Ectodermal cell (in vitro differentiated cells): ENCODE results near the gene HDLBP.

Experiments used
- H3K27ac ChIP-seq: 2 replicates; pipeline ENCODE4 v1.7.0; 2013; ENCODE audit warnings: mild to moderate bottlenecking, low read depth, low read length; ENCODE audit not compliant: insufficient read depth, poor library complexity, severe bottlenecking
- H3K27me3 ChIP-seq: 2 replicates; pipeline ENCODE4 v1.7.0; 2013; ENCODE audit warnings: mild to moderate bottlenecking, low read length; ENCODE audit not compliant: insufficient read depth, control insufficient read depth, poor library complexity, severe bottlenecking
- H3K36me3 ChIP-seq: one replicate; pipeline ENCODE4 v1.7.0; 2013; ENCODE audit warnings: low read length; ENCODE audit not compliant: control insufficient read depth, insufficient read depth
- H3K4me1 ChIP-seq: one replicate; pipeline ENCODE4 v1.7.0; 2013; ENCODE audit warnings: low read length; ENCODE audit not compliant: control insufficient read depth, insufficient read depth
- H3K4me3 ChIP-seq: 2 replicates; pipeline ENCODE4 v1.7.0; 2013; ENCODE audit warnings: low read depth, low read length, control low read depth; ENCODE audit not compliant: insufficient read depth
- H3K9me3 ChIP-seq: 2 replicates; pipeline ENCODE4 v1.7.0; 2013; ENCODE audit warnings: mild to moderate bottlenecking, low read length, moderate library complexity; ENCODE audit not compliant: control insufficient read depth
- WGBS, 2 experiments: methylation state at CpG; one replicate each; pipeline ENCODE4 v1.1.7; 2013; ENCODE audit warnings: missing lambda C conversion rate in 2 of 2; 5-methylcytosine and 5-hydroxymethylcytosine counted together

The HDLBP gene

DNA sequence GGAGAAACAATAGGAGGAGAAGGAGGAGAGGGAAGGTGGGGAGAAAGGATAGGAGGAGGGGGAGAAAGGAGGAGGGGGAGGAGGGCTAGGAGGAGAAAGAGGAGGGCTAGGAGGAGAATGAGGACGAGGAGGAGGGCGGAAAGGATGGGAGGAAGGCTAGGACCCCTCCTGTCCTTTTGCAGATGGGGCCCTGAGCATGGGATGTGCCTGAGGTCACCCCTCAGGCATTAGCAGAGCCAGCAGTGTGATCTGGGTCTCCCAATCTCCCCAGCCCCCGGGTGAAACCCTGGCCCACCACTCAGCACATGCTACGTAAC is 127.6 kb downstream of the HDLBP start:
- no peak overlapping the region for H3K4me3 ChIP-seq
- no peaks in the 10 kb centered on the region for H3K4me1 ChIP-seq
- WGBS, 2 experiments = 59 to 61% methylated on average over 4 of the region's 4 CpGs
- no peak overlapping the region for H3K27ac ChIP-seq
- no peaks in the 10 kb centered on the region for H3K27me3 ChIP-seq
- H3K9me3 ChIP-seq = no peaks in the 10 kb centered on the region
- H3K36me3 ChIP-seq = no peaks in the 10 kb centered on the region

DNA sequence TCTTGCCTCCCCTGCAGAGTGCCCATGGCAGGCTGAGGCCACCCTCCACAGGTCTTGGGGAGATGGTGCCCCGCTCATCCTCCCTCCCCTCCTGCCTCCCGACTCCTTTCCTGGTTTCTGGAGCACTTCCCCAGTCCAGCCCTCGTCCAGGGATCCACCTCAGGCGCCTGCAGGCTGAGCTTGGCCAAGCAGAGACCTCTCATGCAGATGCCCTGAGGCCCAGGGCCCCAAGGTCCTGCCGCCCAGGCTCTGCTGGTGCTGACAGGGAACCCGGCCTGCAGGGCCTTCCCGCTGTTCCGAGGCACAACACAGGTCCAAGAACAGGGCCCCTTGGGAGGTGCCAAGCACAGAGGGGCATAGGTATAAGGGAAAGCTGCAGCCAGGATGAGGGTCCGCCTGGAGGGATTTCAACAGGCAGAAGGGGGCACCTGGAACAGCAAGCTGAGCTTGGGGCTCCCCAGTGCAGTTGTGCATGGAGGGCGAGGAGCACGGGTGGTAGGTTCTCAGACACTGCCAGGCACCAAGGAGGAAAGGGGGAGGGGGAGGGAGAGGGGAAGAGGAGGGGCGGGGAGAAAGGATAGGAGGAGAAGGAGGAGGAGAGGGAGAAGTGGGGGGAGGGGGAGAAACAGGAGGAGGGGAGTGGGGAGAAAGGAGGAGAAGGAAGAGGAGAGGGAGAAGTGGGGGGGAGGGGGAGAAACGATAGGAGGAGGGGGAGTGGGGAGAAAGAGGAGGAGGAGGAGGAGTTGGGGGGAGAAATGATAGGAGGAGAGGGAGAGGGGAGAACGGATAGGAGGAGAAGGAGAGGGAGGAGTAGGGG is 128.2 kb downstream of the HDLBP start:
- H3K4me3 ChIP-seq = no peak overlapping the region
- 61 to 64% methylated on average over 14 of the region's 14 CpGs for WGBS, 2 experiments

DNA sequence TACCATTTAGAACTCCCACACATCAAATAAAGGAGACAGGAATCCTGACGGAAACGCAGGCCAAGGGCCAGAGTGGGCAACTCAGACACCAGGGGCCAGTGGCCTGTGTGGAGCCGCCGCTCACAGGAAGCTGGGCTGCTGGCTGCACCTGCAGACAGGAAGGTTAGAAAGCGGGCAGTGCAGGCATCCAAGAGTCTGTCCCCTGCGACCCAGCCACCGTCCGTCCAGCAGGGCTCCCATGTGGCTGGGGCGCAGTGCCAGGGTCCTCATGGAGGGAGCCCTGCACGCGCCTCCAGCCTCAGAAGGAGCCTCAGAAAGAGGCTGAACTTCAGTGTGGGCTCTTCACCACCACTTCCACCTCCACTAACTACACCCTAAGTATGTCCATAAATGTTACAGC is 129.5 kb downstream of the HDLBP start:
- Histone ChIP-seq H3K27ac (no peak overlapping the region), H3K4me1 (no peaks in the 10 kb centered on the region)

More for the DNA sequence above, 128.2 kb downstream of the HDLBP start:
- H3K27ac ChIP-seq = no peak overlapping the region
- H3K36me3 ChIP-seq = no peaks in the 10 kb centered on the region
- H3K4me1 ChIP-seq = no peaks in the 10 kb centered on the region
- H3K27me3 ChIP-seq = no peaks in the 10 kb centered on the region
- H3K9me3 ChIP-seq = no peaks in the 10 kb centered on the region

GRCh38 chr2:241184901-241185300 is 130.6 kb downstream of the HDLBP start:
- H3K27me3 ChIP-seq = no peaks in the 10 kb centered on the region
- H3K4me1 ChIP-seq = no peaks in the 10 kb centered on the region
- H3K27ac ChIP-seq = no peak overlapping the region
- no peaks in the 10 kb centered on the region for H3K36me3 ChIP-seq
- no peaks in the 10 kb centered on the region for H3K9me3 ChIP-seq
- H3K4me3 ChIP-seq = no peak overlapping the region
- whole genome bisulfite sequencing, 2 experiments = 79 to 83% methylated on average over 9 of the region's 9 CpGs

More for the DNA sequence above, 129.5 kb downstream of the HDLBP start:
- H3K27me3 ChIP-seq = no peaks in the 10 kb centered on the region
- no peak overlapping the region for H3K4me3 ChIP-seq
- no peaks in the 10 kb centered on the region for H3K36me3 ChIP-seq
- 84 to 87% methylated on average over 11 of the region's 11 CpGs for WGBS, 2 experiments
- no peaks in the 10 kb centered on the region for H3K9me3 ChIP-seq

- Histone ChIP-seq H3K9me3 (no peaks in the 10 kb centered on the region), H3K27ac (no peak overlapping the region), H3K27me3 (no peaks in the 10 kb centered on the region), H3K4me1 (no peaks in the 10 kb centered on the region), H3K4me3 (no peak overlapping the region), H3K36me3 (no peaks in the 10 kb centered on the region)
- WGBS, 2 experiments = 94% methylated on average over 9 of the region's 9 CpGs
Measured at GRCh38 chr2:241183221-241183620, 132.3 kb downstream of the HDLBP start.

- H3K4me1 ChIP-seq = no peaks in the 10 kb centered on the region
- no peak overlapping the region for H3K4me3 ChIP-seq
- H3K27ac ChIP-seq = no peak overlapping the region
- H3K27me3 ChIP-seq = no peaks in the 10 kb centered on the region
- H3K36me3 ChIP-seq = no peaks in the 10 kb centered on the region
- 93 to 94% methylated on average over 28 of the region's 28 CpGs for WGBS, 2 experiments
- no peaks in the 10 kb centered on the region for H3K9me3 ChIP-seq
Measured at GRCh38 chr2:241182531-241183133, 132.8 kb downstream of the HDLBP start.

DNA sequence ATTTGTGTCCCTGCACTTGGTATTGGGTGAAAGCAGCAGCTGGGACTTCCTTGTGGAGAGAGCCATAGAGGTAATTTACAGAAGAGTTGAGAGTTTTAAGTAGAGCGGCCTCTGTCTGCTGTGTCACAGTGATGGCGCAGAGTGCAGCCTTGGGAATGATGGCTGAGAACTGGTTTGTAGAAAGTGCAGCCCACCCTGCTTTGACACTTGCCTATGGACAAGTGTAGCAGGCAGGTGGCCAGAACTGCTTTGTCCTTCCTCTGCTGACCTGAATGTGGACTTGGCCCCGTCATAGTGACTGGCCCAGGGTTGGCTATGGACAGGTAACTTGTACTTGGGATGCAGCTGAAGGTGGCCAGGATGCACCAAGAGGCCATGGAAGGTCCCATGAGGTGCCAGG is 133.3 kb downstream of the HDLBP start:
- WGBS, 2 experiments = 94 to 96% methylated on average over 3 of the region's 3 CpGs
- Histone ChIP-seq H3K4me1 (no peaks in the 10 kb centered on the region), H3K27ac (no peak overlapping the region), H3K27me3 (no peaks in the 10 kb centered on the region), H3K4me3 (no peak overlapping the region), H3K36me3 (no peaks in the 10 kb centered on the region), H3K9me3 (no peaks in the 10 kb centered on the region)

GRCh38 chr2:241180495-241180894 is 135.0 kb downstream of the HDLBP start:
- no peak overlapping the region for H3K27ac ChIP-seq
- H3K4me3 ChIP-seq = no peak overlapping the region
- WGBS, 2 experiments = 67 to 70% methylated on average over 12 of the region's 12 CpGs
- H3K27me3 ChIP-seq = no peaks in the 10 kb centered on the region
- no peaks in the 10 kb centered on the region for H3K4me1 ChIP-seq
- H3K9me3 ChIP-seq = no peaks in the 10 kb centered on the region
- H3K36me3 ChIP-seq = no peaks in the 10 kb centered on the region

DNA sequence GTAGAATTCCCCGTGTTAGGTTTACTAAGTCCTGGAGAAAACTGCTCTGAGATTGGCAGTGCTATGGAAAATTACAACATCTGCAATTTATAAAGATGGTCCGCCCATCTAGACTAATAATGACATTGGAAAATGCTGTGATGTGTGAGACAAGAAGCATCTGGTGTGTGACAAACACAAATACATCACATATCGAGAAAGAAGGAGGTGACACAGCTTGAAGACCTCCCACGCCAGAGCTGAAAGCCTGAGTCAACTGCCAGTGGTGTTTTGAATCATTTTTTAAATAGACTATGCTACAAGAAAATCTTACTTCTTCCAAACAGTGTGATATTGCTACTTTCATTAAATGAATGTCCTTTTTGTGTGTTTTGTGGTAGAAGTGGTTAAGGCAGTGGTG is 135.6 kb downstream of the HDLBP start:
- Histone ChIP-seq H3K4me1 (no peaks in the 10 kb centered on the region), H3K27me3 (no peaks in the 10 kb centered on the region), H3K36me3 (no peaks in the 10 kb centered on the region), H3K27ac (no peak overlapping the region), H3K9me3 (no peaks in the 10 kb centered on the region), H3K4me3 (no peak overlapping the region)
- 82 to 93% methylated on average over 3 to 4 of the region's 4 CpGs for WGBS, 2 experiments

DNA sequence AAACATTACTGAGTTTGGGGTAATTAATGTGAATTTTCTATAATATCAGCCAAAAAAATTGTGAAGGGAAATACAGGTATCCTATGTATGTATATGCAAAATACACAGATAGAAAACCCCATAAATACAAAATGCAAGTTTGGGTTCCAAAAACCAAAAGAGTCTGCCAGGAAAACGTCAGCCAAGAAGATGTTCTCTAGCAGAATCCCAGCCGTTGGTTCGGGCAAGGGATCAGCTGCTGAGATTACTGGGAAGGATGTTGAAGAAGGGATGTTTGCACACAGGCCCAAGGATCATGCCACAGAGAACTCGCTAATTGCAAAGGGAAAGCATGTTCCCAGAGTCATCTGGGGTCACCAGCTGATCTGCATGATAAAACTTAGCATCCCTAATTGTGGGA is 136.5 kb downstream of the HDLBP start:
- H3K4me3 ChIP-seq = no peak overlapping the region
- H3K36me3 ChIP-seq = no peaks in the 10 kb centered on the region
- H3K9me3 ChIP-seq = no peaks in the 10 kb centered on the region
- 86 to 90% methylated on average over 4 of the region's 4 CpGs for WGBS, 2 experiments
- H3K27me3 ChIP-seq = no peaks in the 10 kb centered on the region
- H3K27ac ChIP-seq = no peak overlapping the region
- no peaks in the 10 kb centered on the region for H3K4me1 ChIP-seq
